ACHN (cell line): Measurements from ENCODE around the gene CEACAM16.
"Not testable (repeated sequence)": the region's sequence is repeated elsewhere in the genome, so short reads cannot be mapped to it uniquely, and the experiment has no call there.

Experiments
- DNase-seq: peaks from one replicate; pipeline ENCODE4 v3.0.0-alpha.2; 2015
- in situ Hi-C: cut with HindIII; loops from 2 replicates; pipeline ENCODE4 v1.10.0; 2017; ENCODE audit warnings: low sequenced_read_pairs, low pct_ligation_motif_present, low pct_unique_long_range_greater_than_20kb

The CEACAM16 gene

GRCh38 chr19:44719262-44719701, 20.3 kb downstream of the CEACAM16 start:
- in situ Hi-C loops: no loop called here
- no peak for DNase-seq

- DNase-seq, in situ Hi-C loops: not testable (repeated sequence)
Measured at GRCh38 chr19:44720396-44720795, 21.4 kb downstream of the CEACAM16 start.

- DNase-seq: no peak
- in situ Hi-C loops: no loop called here
Measured at GRCh38 chr19:44720945-44721344, 22.0 kb downstream of the CEACAM16 start.

- in situ Hi-C loops, DNase-seq: not testable (repeated sequence)
Measured at GRCh38 chr19:44721369-44721768, 22.4 kb downstream of the CEACAM16 start.

- in situ Hi-C loops: no loop called here
- no peak for DNase-seq
Measured at GRCh38 chr19:44722131-44723121, 23.5 kb downstream of the CEACAM16 start.

GRCh38 chr19:44723299-44723951, 24.5 kb downstream of the CEACAM16 start:
- DNase-seq: no peak
- in situ Hi-C loops: no loop called here

GRCh38 chr19:44723952-44724319, 25.0 kb downstream of the CEACAM16 start:
- in situ Hi-C loops: no loop called here
- DNase-seq: peak; percentile 76

- peak; percentile 50 for DNase-seq
- in situ Hi-C loops: no loop called here
Measured at GRCh38 chr19:44725251-44725650, 26.3 kb downstream of the CEACAM16 start.

GRCh38 chr19:44725684-44726083, 26.7 kb downstream of the CEACAM16 start:
- no peak for DNase-seq
- in situ Hi-C loops: no loop called here

- in situ Hi-C loops: no loop called here
- DNase-seq: no peak
Measured at GRCh38 chr19:44726465-44726864, 27.5 kb downstream of the CEACAM16 start.

GRCh38 chr19:44728178-44728577, 29.2 kb downstream of the CEACAM16 start:
- in situ Hi-C loops: no loop called here
- no peak for DNase-seq

- in situ Hi-C loops: no loop called here
- no peak for DNase-seq
Measured at GRCh38 chr19:44729516-44730033, 30.6 kb downstream of the CEACAM16 start.

GRCh38 chr19:44731081-44731480, 32.1 kb downstream of the CEACAM16 start:
- DNase-seq: no peak
- in situ Hi-C loops: no loop called here

GRCh38 chr19:44731622-44732021, 32.7 kb downstream of the CEACAM16 start:
- no peak for DNase-seq
- in situ Hi-C loops: no loop called here

GRCh38 chr19:44732235-44733014, 33.5 kb downstream of the CEACAM16 start:
- in situ Hi-C loops: no loop called here
- DNase-seq: no peak

GRCh38 chr19:44734357-44734756, 35.4 kb downstream of the CEACAM16 start:
- in situ Hi-C loops: no loop called here
- no peak for DNase-seq

GRCh38 chr19:44735011-44735410, 36.1 kb downstream of the CEACAM16 start:
- in situ Hi-C loops: no loop called here
- no peak for DNase-seq

GRCh38 chr19:44737238-44738071, 38.5 kb downstream of the CEACAM16 start:
- no peak for DNase-seq
- in situ Hi-C loops: no loop called here
